Motor neuron (in vitro differentiated cells): Measurements from ENCODE around the gene FADS1. TPM values are rescaled to one million over a fixed set of nuclear protein-coding genes. Genes with fewer than 3 reads are reported as not detected.

Source experiments
- ATAC-seq, 8 experiments: fragments of 200-7000 bp; cut with Tn5 transposase; replicated peaks in 6 of 8; 2 replicates each; pipeline ENCODE4 v1.8.0; 2021; ENCODE audit warnings: mild to moderate bottlenecking in 8 of 8, moderate library complexity in 8 of 8
- H3K27ac ChIP-seq, 2 donors: fragments of 250-450 bp; sonication (Bioruptor Pico); 2 replicates each; pipeline ENCODE4 v1.9.0; 2021; ENCODE audit warnings: antibody characterized with exemption in 2 of 2, mild to moderate bottlenecking in 2 of 2, moderate library complexity in 1 of 2
- H3K4me1 ChIP-seq, 2 donors: fragments of 250-450 bp; sonication (Bioruptor Pico); replicated peaks in 1 of 2; 2 replicates each; pipeline ENCODE4 v1.6.1; 2021; ENCODE audit warnings: antibody characterized with exemption in 2 of 2, mild to moderate bottlenecking in 2 of 2, moderate library complexity in 1 of 2
- H3K4me3 ChIP-seq, 5 donors: fragments of 250-450 bp; sonication (Bioruptor Pico); 2 replicates each; pipeline ENCODE4 v1.9.0; 2021; ENCODE audit warnings: antibody characterized with exemption in 5 of 5, mild to moderate bottlenecking in 5 of 5, moderate library complexity in 4 of 5
- WGBS, 10 experiments: fragments of 450-650 bp; shearing (Covaris generic); methylation state at CpG; one replicate each; pipeline ENCODE4 v1.0.0; 2022; 5-methylcytosine and 5-hydroxymethylcytosine counted together
- in situ Hi-C, 9 experiments: fragments of 400-800 bp; cut with MboI; loops; one replicate each; pipeline ENCODE4 v1.15.0; 2021; ENCODE audit warnings: low sequenced_read_pairs in 9 of 9, low pct_unique_long_range_greater_than_20kb in 2 of 9; ENCODE audit not compliant: unreplicated experiment in 9 of 9
- total RNA-seq, 8 experiments: library from RNA; unstranded; fragments of 300-600 nt; gene quantifications; 2 replicates each; pipeline versions ENCODE4 v1.2.3 to v1.2.4, GENCODE V29; 2022

Gene FADS1
- total RNA-seq, 8 experiments from 2014 or later, result 55.0 to 165 (median 116) TPM

GRCh38 chr11:61854206-61854895 lies 37.5 kb upstream of the FADS1 start:
- ATAC-seq, result peak in 1 of 8 experiments; percentile 17
- 40 to 100% (median 92%) methylated on average over 2 to 9 of the region's 17 CpGs; no CpG with 5 or more reads in 1 of the 10 experiments for WGBS, 10 experiments

DNA sequence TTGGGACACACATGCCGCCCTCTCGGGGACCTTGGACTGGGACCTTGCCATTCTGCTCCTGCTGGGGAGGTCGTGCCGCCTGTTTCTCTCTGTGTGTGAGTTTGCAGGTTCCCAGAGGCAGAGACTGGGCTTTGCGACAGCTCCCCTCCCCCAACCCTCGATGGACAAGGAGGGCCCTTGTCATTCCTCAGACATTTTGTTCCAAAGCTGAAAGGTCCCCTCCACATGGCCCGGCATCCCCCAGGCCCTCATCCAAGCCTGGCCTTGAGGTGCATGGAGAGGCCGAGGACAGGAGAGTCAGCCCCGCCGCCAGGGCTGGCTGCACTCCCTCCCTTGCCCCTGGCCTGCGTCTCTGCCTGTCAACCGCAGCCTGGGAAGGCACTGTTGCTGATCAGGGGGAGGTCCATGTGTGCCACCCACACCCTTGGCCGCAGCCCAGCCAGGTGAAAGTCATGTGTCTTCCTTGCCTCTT lies 36.9 kb upstream of the FADS1 start:
- no peak for ATAC-seq
- in situ Hi-C loops, result no loop called here
- Histone ChIP-seq H3K4me3 (no peak overlapping the region), H3K4me1 (no peaks in the 10 kb centered on the region), H3K27ac (no peak overlapping the region)
- WGBS, 10 experiments, result 40 to 100% (median 92%) methylated on average over 1 to 5 of the region's 13 CpGs; no CpG with 5 or more reads in 5 of the 10 experiments

More at GRCh38 chr11:61854206-61854895, 37.5 kb upstream of the FADS1 start:
- Histone ChIP-seq H3K27ac (peak overlapping the region in 1 of 2 donors; percentile 33), H3K4me1 (no peaks in the 10 kb centered on the region), H3K4me3 (no peak overlapping the region)
- in situ Hi-C loops, result no loop called here

- Histone ChIP-seq H3K4me1 (no peaks in the 10 kb centered on the region), H3K27ac (no peak overlapping the region), H3K4me3 (no peak overlapping the region)
- no peak for ATAC-seq
- in situ Hi-C loops, result no loop called here
- WGBS, 10 experiments, result 50 to 100% (median 97%) methylated on average over 1 to 6 of the region's 6 CpGs; no CpG with 5 or more reads in 2 of the 10 experiments
Measured at GRCh38 chr11:61851900-61852295, 35.1 kb upstream of the FADS1 start.

DNA sequence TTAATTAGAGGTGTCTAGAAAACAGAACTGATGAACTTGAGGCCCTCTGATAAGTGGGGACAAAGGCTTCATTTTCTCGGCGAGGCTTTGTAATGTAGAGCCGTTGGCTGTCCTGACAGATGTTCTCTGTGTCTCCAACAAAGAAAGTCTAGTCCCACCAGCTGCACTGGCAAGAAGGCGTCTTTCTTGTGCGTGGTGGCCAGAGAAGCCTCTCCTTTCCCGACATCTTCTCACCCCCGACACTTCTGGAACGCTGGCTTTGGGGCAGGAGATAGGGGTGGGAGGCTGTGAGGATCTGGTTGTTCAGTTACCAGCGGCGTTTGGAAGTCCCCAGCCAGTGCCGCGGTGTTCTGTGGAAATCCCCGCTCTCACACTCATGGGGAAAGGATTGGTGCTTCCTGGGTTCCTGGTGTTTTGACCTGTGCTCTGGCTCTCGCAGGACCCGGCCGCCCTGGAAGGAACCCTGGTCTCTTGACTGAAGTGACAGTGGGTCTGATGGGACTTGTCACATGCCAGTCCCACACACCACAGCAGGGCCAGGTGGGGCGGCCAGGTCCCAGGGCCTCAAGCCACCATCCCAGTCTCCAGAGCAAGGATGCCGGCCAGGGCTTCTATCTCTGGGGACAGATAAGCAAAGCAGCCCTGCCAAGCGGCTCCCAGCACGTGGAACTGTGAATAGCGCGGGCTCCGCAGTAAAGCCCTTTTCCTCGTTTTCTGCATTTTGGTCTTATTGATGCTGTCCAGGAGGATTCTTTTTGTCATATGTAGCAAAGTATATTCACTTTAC lies 34.5 kb upstream of the FADS1 start:
- no peak overlapping the region for H3K27ac ChIP-seq

DNA sequence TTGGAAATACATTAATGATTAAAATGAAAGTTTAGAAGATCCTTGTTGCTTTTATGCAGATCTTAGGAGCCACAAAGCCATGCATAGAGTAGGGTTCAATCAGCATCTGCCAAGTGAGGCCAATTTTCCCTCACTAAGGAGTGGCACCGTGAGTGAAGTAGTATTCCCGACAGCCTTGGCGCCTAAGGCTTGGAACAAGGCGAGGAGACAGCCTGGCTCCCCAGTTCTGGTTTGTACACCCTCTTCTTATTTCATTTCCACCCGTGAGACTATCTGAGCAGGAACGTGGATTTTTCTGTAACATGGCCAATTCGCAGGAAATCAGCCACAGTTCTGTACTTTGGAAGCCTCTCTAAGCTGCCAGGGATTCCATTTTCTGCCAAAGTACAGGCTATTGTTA lies 33.9 kb upstream of the FADS1 start:
- in situ Hi-C loops, result no loop called here
- WGBS, 10 experiments, result 62 to 100% (median 91%) methylated on average over 1 to 7 of the region's 7 CpGs; no CpG with 5 or more reads in 1 of the 10 experiments
- no peak for ATAC-seq
- H3K27ac ChIP-seq, result no peak overlapping the region
- H3K4me1 ChIP-seq, result no peaks in the 10 kb centered on the region
- H3K4me3 ChIP-seq, result no peak overlapping the region

More for the DNA sequence above, 34.5 kb upstream of the FADS1 start:
- in situ Hi-C loops, result no loop called here
- H3K4me3 ChIP-seq, result no peak overlapping the region
- no peaks in the 10 kb centered on the region for H3K4me1 ChIP-seq
- WGBS, 10 experiments, result 85 to 100% (median 100%) methylated on average over 1 to 11 of the region's 24 CpGs; no CpG with 5 or more reads in 5 of the 10 experiments
- peak in 1 of 8 experiments; percentile 33 for ATAC-seq

GRCh38 chr11:61848631-61849030 lies 31.8 kb upstream of the FADS1 start:
- in situ Hi-C loops, result no loop called here
- no peak for ATAC-seq
- H3K4me3 ChIP-seq, result no peak overlapping the region
- 92 to 100% (median 97%) methylated on average over 1 to 9 of the region's 9 CpGs; no CpG with 5 or more reads in 2 of the 10 experiments for WGBS, 10 experiments
- no peak overlapping the region for H3K27ac ChIP-seq
- H3K4me1 ChIP-seq, result no peaks in the 10 kb centered on the region

- WGBS, 10 experiments, result 90 to 100% (median 100%) methylated on average over 1 to 10 of the region's 18 CpGs; no CpG with 5 or more reads in 4 of the 10 experiments
- Histone ChIP-seq H3K4me3 (no peak overlapping the region), H3K27ac (no peak overlapping the region), H3K4me1 (no peaks in the 10 kb centered on the region)
- no peak for ATAC-seq
- in situ Hi-C loops, result no loop called here
Measured at GRCh38 chr11:61847914-61848581, 31.2 kb upstream of the FADS1 start.

GRCh38 chr11:61846362-61847020 lies 29.7 kb upstream of the FADS1 start:
- H3K4me3 ChIP-seq, result no peak overlapping the region
- no peak overlapping the region for H3K27ac ChIP-seq
- in situ Hi-C loops, result no loop called here
- H3K4me1 ChIP-seq, result no peaks in the 10 kb centered on the region
- 81 to 100% (median 93%) methylated on average over 1 to 10 of the region's 10 CpGs; no CpG with 5 or more reads in 2 of the 10 experiments for WGBS, 10 experiments
- ATAC-seq, result no peak

DNA sequence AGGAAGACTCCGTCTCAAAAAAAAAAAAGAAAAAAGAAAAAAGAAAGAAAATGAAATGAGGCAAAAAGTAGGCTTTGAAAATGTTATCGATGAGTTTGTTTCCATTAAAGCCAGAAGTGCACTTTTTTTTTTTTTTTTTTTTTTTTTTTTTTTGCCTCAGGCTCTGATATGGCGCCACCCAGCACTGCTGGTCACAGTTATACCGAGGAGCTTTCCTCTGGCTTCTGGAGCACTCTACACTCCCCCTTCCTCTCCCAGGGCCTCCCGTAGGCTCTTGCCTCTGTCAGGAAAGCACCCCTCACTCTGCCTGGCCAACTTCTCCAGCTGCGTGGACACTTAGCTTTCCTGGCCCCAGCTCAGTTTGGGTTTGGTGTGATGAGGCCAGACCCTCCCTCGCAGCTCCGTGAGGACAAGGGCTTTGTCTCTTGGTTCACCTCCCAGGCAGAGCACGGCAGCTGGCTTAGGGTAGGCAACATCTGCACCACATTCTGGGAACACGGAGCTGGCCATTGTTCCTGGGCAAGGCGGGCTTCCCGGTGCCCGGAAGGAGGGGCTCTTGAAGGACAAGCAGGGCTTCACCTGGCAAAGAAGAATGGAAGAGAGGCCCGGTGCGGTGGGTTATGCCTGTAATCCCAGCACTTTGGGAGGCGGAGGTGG lies 28.2 kb upstream of the FADS1 start:
- Histone ChIP-seq H3K4me1 (no peaks in the 10 kb centered on the region), H3K27ac (no peak overlapping the region), H3K4me3 (no peak overlapping the region)
- 40 to 100% (median 81%) methylated on average over 1 to 7 of the region's 16 CpGs for WGBS, 10 experiments
- ATAC-seq, result peak in 3 of 8 experiments; percentile 17 to 36 (median 31)
- in situ Hi-C loops, result no loop called here

GRCh38 chr11:61842528-61842820 lies 25.7 kb upstream of the FADS1 start:
- WGBS, 10 experiments, result 98% methylated on average over 7 of the region's 7 CpGs; no CpG with 5 or more reads in 9 of the 10 experiments

DNA sequence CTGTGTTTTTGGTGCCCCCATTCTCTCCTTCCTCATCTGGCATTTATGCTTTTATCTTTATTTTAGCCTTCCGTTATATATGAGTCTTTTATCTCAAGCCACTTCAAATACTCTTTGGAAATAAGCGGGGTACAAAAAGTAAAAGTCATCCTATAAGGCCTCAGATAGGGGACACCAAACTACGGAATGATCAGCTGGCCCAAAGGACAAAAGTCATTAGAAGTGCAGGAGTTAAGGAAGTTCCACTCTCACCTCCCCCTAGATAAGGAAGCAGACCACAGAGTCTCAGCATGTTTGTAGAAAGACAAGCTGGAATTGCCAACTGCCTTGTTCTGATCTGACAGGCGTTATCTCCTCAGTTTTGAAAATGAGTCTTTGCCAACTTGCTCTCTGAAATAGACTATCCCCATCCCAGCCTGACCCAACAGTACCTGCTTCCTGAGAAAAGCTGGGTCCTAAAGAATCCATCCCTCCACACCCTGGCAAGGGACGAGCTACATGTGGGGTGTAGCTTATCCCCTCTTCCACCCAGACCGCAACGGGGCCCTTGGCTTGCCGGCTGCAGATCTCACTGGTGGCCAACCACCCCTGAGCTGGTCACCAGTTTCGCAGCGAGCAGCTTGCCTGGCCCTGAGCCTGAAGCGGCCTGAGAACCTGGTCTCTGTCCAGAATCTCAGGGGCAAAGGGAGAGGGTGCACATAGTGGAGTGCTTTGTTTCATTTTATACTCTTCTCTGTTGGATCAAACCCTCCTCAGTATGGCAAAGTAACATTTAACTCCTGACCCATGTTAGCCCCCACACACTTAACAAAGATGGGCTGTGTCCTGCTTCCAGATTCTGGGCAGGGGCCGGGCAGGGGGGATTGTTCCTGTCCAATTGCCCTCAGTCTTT lies 25.1 kb upstream of the FADS1 start:
- in situ Hi-C loops, result no loop called here
- Histone ChIP-seq H3K27ac (no peak overlapping the region), H3K4me1 (no peaks in the 10 kb centered on the region), H3K4me3 (no peak overlapping the region)
- WGBS, 10 experiments, result 82 to 100% (median 95%) methylated on average over 2 to 9 of the region's 12 CpGs; no CpG with 5 or more reads in 1 of the 10 experiments
- ATAC-seq, result no peak

More at GRCh38 chr11:61842528-61842820, 25.7 kb upstream of the FADS1 start:
- no peak for ATAC-seq
- Histone ChIP-seq H3K27ac (no peak overlapping the region), H3K4me3 (no peak overlapping the region), H3K4me1 (no peaks in the 10 kb centered on the region)
- in situ Hi-C loops, result no loop called here
